ENCODE measurements around the gene RELN. TPM values are rescaled to one million over a fixed set of nuclear protein-coding genes. Genes with fewer than 3 reads are reported as not detected.
A peak's percentile ranks its signal among the peaks of the same experiment; 100 is the strongest.

The RELN gene
- total RNA-seq, 1 experiment from 2014 or later: 0.02 TPM

- Histone ChIP-seq H2AFZ (ENCODE audit: low read length) (no peak overlapping the region), H4K20me1 (ENCODE audit: control insufficient read depth, insufficient read depth, insufficient read length) (no peaks in the 10 kb centered on the region), H3K79me1 (ENCODE audit: insufficient read depth, low read depth, low read length, poor library complexity, severe bottlenecking) (no peaks in the 10 kb centered on the region), H3K23ac (ENCODE audit: insufficient read length, low read depth, low read length) (no peak overlapping the region), H3K4me2 (ENCODE audit: insufficient read depth, insufficient read length, low read length) (no peak overlapping the region), H3K14ac (ENCODE audit: insufficient read depth, low read length) (no peak overlapping the region), H2AK5ac (ENCODE audit: insufficient read length, low read length) (no peak overlapping the region), H2BK12ac (ENCODE audit: insufficient read length, low read depth, low read length) (no peak overlapping the region), H3K56ac (ENCODE audit: insufficient read length, low read depth, low read length) (no peak overlapping the region), H3K9me3 (ENCODE audit: control insufficient read depth, low read depth, low read length) (no peaks in the 10 kb centered on the region), H3K9ac (ENCODE audit: extremely low read depth, insufficient read length, low read length) (no peak overlapping the region), H3K27me3 (ENCODE audit: insufficient read depth, low read length) (no peaks in the 10 kb centered on the region), H2BK120ac (ENCODE audit: low read depth, low read length, poor library complexity, severe bottlenecking) (no peak overlapping the region), H4K5ac (ENCODE audit: insufficient read length, low read depth, low read length) (no peak overlapping the region), H3K4ac (ENCODE audit: low read depth, low read length) (no peak overlapping the region), H3K27ac (ENCODE audit: insufficient read length, low read depth, low read length) (no peak overlapping the region), H2BK15ac (ENCODE audit: low read depth, low read length) (no peak overlapping the region), H3K79me2 (ENCODE audit: insufficient read depth, low read length) (no peaks in the 10 kb centered on the region), H3K23me2 (ENCODE audit: insufficient read length, low read depth, low read length, poor library complexity, severe bottlenecking) (no peaks in the 10 kb centered on the region), H3K18ac (ENCODE audit: insufficient read length, low read depth, low read length) (no peak overlapping the region), H2BK5ac (ENCODE audit: insufficient read length, low read length) (no peak overlapping the region), H3T11ph (ENCODE audit: low read length) (no peak overlapping the region), H3K4me1 (ENCODE audit: insufficient read depth, low read length) (no peaks in the 10 kb centered on the region; the same call in 1 of the 2 replicates), H4K91ac (ENCODE audit: insufficient read length, low read depth, low read length) (no peak overlapping the region), H2BK20ac (ENCODE audit: low read depth, low read length, poor library complexity, severe bottlenecking) (no peak overlapping the region), H4K8ac (replicated peaks; ENCODE audit: insufficient read length, low read depth, low read length) (no peak overlapping the region)
- TF ChIP-seq CTCF (conservative IDR thresholded peaks at IDR 0.05): no peak
- Mint-ChIP-seq H3K9me3 (no peaks in the 10 kb centered on the region; a peak in 1 of 5 replicates), H3K27ac (peak overlapping the region in 2 of 3 experiments; percentile 8 to 71; a peak in 3 of 7 replicates), H3K4me1 (peaks cover 4 to 5% of the 10 kb centered on the region in 2 experiments; a peak in 3 of 4 replicates), H3K36me3 (ENCODE audit: insufficient read depth in 1 of 3, low read depth in 3 of 3) (no peaks in the 10 kb centered on the region), H3K27me3 (ENCODE audit: low read depth) (peaks cover 2% of the 10 kb centered on the region; the same call in 1 of the 2 replicates), H3K4me3 (no peak overlapping the region)
- no peak for DNase-seq
These were observed 22.1 kb downstream of the RELN start for GRCh38 chr7:103967401-103967800.

Measured in H9 (cell line).